Astrocyte of the cerebellum (primary cell): ENCODE results near the gene ARHGAP10.

Experiments used
- DNase-seq: peaks from one replicate; pipeline ENCODE4 v3.0.0-alpha.2; 2011; ENCODE audit warnings: low read depth
- H3K4me3 ChIP-seq: 2 replicates; pipeline ENCODE4 v1.5.1; 2011; ENCODE audit warnings: mild to moderate bottlenecking, low read depth, low read length, moderate library complexity
- in situ Hi-C: cut with HindIII; loops from 2 replicates; pipeline ENCODE4 v1.10.0; 2017; ENCODE audit warnings: low sequenced_read_pairs
- TF ChIP-seq, protein P1 (sequence below): IDR thresholded peaks from 2 replicates; pipeline ENCODE4 v1.5.1; 2012; ENCODE audit warnings: low read length, low read depth, moderate library complexity, mild to moderate bottlenecking; ENCODE audit errors: missing control alignments

ARHGAP10 gene

GRCh38 chr4:148118633-148119032 is 386.7 kb downstream of the ARHGAP10 start:
- TF ChIP-seq, protein P1, sequence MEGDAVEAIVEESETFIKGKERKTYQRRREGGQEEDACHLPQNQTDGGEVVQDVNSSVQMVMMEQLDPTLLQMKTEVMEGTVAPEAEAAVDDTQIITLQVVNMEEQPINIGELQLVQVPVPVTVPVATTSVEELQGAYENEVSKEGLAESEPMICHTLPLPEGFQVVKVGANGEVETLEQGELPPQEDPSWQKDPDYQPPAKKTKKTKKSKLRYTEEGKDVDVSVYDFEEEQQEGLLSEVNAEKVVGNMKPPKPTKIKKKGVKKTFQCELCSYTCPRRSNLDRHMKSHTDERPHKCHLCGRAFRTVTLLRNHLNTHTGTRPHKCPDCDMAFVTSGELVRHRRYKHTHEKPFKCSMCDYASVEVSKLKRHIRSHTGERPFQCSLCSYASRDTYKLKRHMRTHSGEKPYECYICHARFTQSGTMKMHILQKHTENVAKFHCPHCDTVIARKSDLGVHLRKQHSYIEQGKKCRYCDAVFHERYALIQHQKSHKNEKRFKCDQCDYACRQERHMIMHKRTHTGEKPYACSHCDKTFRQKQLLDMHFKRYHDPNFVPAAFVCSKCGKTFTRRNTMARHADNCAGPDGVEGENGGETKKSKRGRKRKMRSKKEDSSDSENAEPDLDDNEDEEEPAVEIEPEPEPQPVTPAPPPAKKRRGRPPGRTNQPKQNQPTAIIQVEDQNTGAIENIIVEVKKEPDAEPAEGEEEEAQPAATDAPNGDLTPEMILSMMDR, result no peak
- in situ Hi-C loops, result no loop called here

DNA sequence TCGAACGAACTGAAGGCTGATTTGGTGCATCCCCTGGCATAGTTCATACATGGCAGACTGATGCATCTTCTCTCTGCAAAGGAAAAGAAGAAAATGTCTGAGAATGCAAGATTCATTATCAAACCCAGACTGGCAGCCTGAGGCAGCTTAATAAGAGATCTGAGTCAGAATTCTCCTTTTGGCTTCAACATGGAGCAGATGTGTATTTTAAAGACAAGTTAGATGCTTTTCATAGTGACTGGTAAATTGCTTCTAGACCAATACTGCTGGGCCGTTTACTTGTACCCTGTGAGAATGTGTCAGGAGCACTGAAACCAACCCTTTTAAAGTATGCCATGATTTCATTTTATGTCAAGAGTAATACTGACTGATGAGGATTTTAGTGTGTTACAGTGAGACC is 388.3 kb downstream of the ARHGAP10 start:
- TF ChIP-seq, protein P1, result no peak
- no peak overlapping the region for H3K4me3 ChIP-seq
- in situ Hi-C loops, result no loop called here
- DNase-seq, result no peak

More at GRCh38 chr4:148118633-148119032, 386.7 kb downstream of the ARHGAP10 start:
- no peak for DNase-seq
- H3K4me3 ChIP-seq, result no peak overlapping the region
